ENCODE results near the gene FKBP1A.
A peak's percentile ranks its signal among the peaks of the same experiment; 100 is the strongest.

FKBP1A gene

GRCh38 chr20:1393507-1393882 lies 641 bp upstream of the FKBP1A start:
- DNase-seq (ENCODE audit: low read depth), result no peak
- TF ChIP-seq CTCF (conservative IDR thresholded peaks at IDR 0.05; ENCODE audit: low read depth, low read length), result no peak
- peak overlapping the region; percentile 93 for H3K4me3 ChIP-seq (ENCODE audit: low read length)

GRCh38 chr20:1392443-1392692 lies 486 bp downstream of the FKBP1A start:
- H3K4me3 ChIP-seq (ENCODE audit: low read length), result peak overlapping the region; percentile 93
- TF ChIP-seq CTCF (conservative IDR thresholded peaks at IDR 0.05; ENCODE audit: low read depth, low read length), result no peak
- no peak for DNase-seq (ENCODE audit: low read depth)

GRCh38 chr20:1391640-1392442 lies 1.0 kb downstream of the FKBP1A start:
- TF ChIP-seq CTCF (conservative IDR thresholded peaks at IDR 0.05; ENCODE audit: low read depth, low read length), result no peak
- no peak for DNase-seq (ENCODE audit: low read depth)

GRCh38 chr20:1390581-1391403 lies 2.1 kb downstream of the FKBP1A start:
- TF ChIP-seq CTCF (conservative IDR thresholded peaks at IDR 0.05; ENCODE audit: low read depth, low read length), result no peak
- H3K4me3 ChIP-seq (ENCODE audit: low read length), result peak overlapping the region; percentile 93
- DNase-seq (ENCODE audit: low read depth), result no peak

More at GRCh38 chr20:1391640-1392442, 1.0 kb downstream of the FKBP1A start:
- H3K4me3 ChIP-seq (ENCODE audit: low read length), result peak overlapping the region; percentile 93

GRCh38 chr20:1389703-1390580 lies 2.9 kb downstream of the FKBP1A start:
- no peak overlapping the region for H3K4me3 ChIP-seq (ENCODE audit: low read length)

More at GRCh38 chr20:1389703-1390580, 2.9 kb downstream of the FKBP1A start:
- no peak for TF ChIP-seq CTCF (conservative IDR thresholded peaks at IDR 0.05; ENCODE audit: low read depth, low read length)
- DNase-seq (ENCODE audit: low read depth), result no peak

All from retinal pigment epithelial cell (primary cell).